ENCODE results near the gene ZDHHC11. TPM values are rescaled to one million over a fixed set of nuclear protein-coding genes. Genes with fewer than 3 reads are reported as not detected.
"Not testable (repeated sequence)": the region's sequence is repeated elsewhere in the genome, so short reads cannot be mapped to it uniquely, and the experiment has no call there.

ZDHHC11 gene
- total RNA-seq, 1 experiment from 2014 or later = 0.50 TPM

GRCh38 chr5:811384-811783, 39.4 kb downstream of the ZDHHC11 start:
- DNase-seq (ENCODE audit: low spot score) = not testable (repeated sequence)

- not testable (repeated sequence) for DNase-seq (ENCODE audit: low spot score)
Observed at GRCh38 chr5:807719-808514, 42.9 kb downstream of the ZDHHC11 start.

GRCh38 chr5:801472-801871, 49.3 kb downstream of the ZDHHC11 start:
- no peak for DNase-seq (ENCODE audit: low spot score)

- DNase-seq (ENCODE audit: low spot score) = not testable (repeated sequence)
Observed at GRCh38 chr5:801055-801454, 49.7 kb downstream of the ZDHHC11 start.

GRCh38 chr5:798505-799138, 52.2 kb downstream of the ZDHHC11 start:
- DNase-seq (ENCODE audit: low spot score) = not testable (repeated sequence)

- DNase-seq (ENCODE audit: low spot score) = not testable (repeated sequence)
Observed at GRCh38 chr5:797986-798385, 52.8 kb downstream of the ZDHHC11 start.

- not testable (repeated sequence) for DNase-seq (ENCODE audit: low spot score)
Observed at GRCh38 chr5:795873-796272, 54.9 kb downstream of the ZDHHC11 start.

GRCh38 chr5:794948-795347, 55.8 kb downstream of the ZDHHC11 start:
- not testable (repeated sequence) for DNase-seq (ENCODE audit: low spot score)

- not testable (repeated sequence) for DNase-seq (ENCODE audit: low spot score)
Observed at GRCh38 chr5:788703-789102, 62.1 kb downstream of the ZDHHC11 start.

GRCh38 chr5:787857-788233, 62.9 kb downstream of the ZDHHC11 start:
- DNase-seq (ENCODE audit: low spot score) = not testable (repeated sequence)

GRCh38 chr5:787224-787856, 63.4 kb downstream of the ZDHHC11 start:
- DNase-seq (ENCODE audit: low spot score) = not testable (repeated sequence)

GRCh38 chr5:785181-785705, 65.5 kb downstream of the ZDHHC11 start:
- not testable (repeated sequence) for DNase-seq (ENCODE audit: low spot score)

GRCh38 chr5:784428-785177, 66.2 kb downstream of the ZDHHC11 start, which contains the start of gene ZDHHC11B:
ZDHHC11B (minus strand) TSS chr5:784729; CDS start chr5:766919, 17,810 bp downstream.
- peak; percentile 43 for DNase-seq (ENCODE audit: low spot score)

- DNase-seq (ENCODE audit: low spot score) = not testable (repeated sequence)
Observed at GRCh38 chr5:783881-784427, 66.8 kb downstream of the ZDHHC11 start.

GRCh38 chr5:783049-783802, 67.6 kb downstream of the ZDHHC11 start:
- DNase-seq (ENCODE audit: low spot score) = not testable (repeated sequence)

- not testable (repeated sequence) for DNase-seq (ENCODE audit: low spot score)
Observed at GRCh38 chr5:782356-782755, 68.4 kb downstream of the ZDHHC11 start.

GRCh38 chr5:780571-780970, 70.2 kb downstream of the ZDHHC11 start:
- not testable (repeated sequence) for DNase-seq (ENCODE audit: low spot score)

- DNase-seq (ENCODE audit: low spot score) = not testable (repeated sequence)
Observed at GRCh38 chr5:778967-779366, 71.8 kb downstream of the ZDHHC11 start.

GRCh38 chr5:778421-778820, 72.4 kb downstream of the ZDHHC11 start:
- DNase-seq (ENCODE audit: low spot score) = not testable (repeated sequence)

GRCh38 chr5:777756-778161, 73.0 kb downstream of the ZDHHC11 start:
- DNase-seq (ENCODE audit: low spot score) = no peak
